GM04503 (cell line): Measurements from ENCODE around the gene ADORA2A.

Source experiments
- DNase-seq: peaks from one replicate; pipeline ENCODE4 v3.0.0-alpha.2; 2012; ENCODE audit warnings: low read depth

Gene ADORA2A

GRCh38 chr22:24453853-24454252 lies 26.5 kb downstream of the ADORA2A start:
- no peak for DNase-seq

GRCh38 chr22:24455039-24455438 lies 27.6 kb downstream of the ADORA2A start:
- no peak for DNase-seq

GRCh38 chr22:24455751-24456426 lies 28.5 kb downstream of the ADORA2A start:
- DNase-seq, result no peak

- DNase-seq, result no peak
Measured at GRCh38 chr22:24457894-24458420, 30.6 kb downstream of the ADORA2A start.

GRCh38 chr22:24459911-24460310 lies 32.5 kb downstream of the ADORA2A start:
- DNase-seq, result no peak

- no peak for DNase-seq
Measured at GRCh38 chr22:24460418-24461089, 33.2 kb downstream of the ADORA2A start.

GRCh38 chr22:24463071-24463760 lies 35.8 kb downstream of the ADORA2A start:
- DNase-seq, result no peak

GRCh38 chr22:24465566-24465965 lies 38.2 kb downstream of the ADORA2A start:
- DNase-seq, result no peak

- no peak for DNase-seq
Measured at GRCh38 chr22:24465975-24466374, 38.6 kb downstream of the ADORA2A start.

GRCh38 chr22:24466716-24467328 lies 39.4 kb downstream of the ADORA2A start:
- no peak for DNase-seq

- no peak for DNase-seq
Measured at GRCh38 chr22:24467340-24467739, 39.9 kb downstream of the ADORA2A start.

- DNase-seq, result no peak
Measured at GRCh38 chr22:24471570-24471969, 44.2 kb downstream of the ADORA2A start.

- no peak for DNase-seq
Measured at GRCh38 chr22:24473284-24473683, 45.9 kb downstream of the ADORA2A start.

GRCh38 chr22:24474221-24474620 lies 46.8 kb downstream of the ADORA2A start:
- DNase-seq, result peak; percentile 83

GRCh38 chr22:24474649-24475255 lies 47.4 kb downstream of the ADORA2A start:
- no peak for DNase-seq

GRCh38 chr22:24481641-24482040 lies 54.2 kb downstream of the ADORA2A start:
- no peak for DNase-seq

- peak; percentile 76 for DNase-seq
Measured at GRCh38 chr22:24482575-24482974, 55.2 kb downstream of the ADORA2A start.

- DNase-seq, result no peak
Measured at GRCh38 chr22:24482998-24483397, 55.6 kb downstream of the ADORA2A start.

- DNase-seq, result no peak
Measured at GRCh38 chr22:24483976-24484545, 56.7 kb downstream of the ADORA2A start.

GRCh38 chr22:24485170-24485569 lies 57.8 kb downstream of the ADORA2A start:
- DNase-seq, result no peak

- DNase-seq, result no peak
Measured at GRCh38 chr22:24485608-24486007, 58.2 kb downstream of the ADORA2A start.

- peak; percentile 68 for DNase-seq
Measured at GRCh38 chr22:24486501-24486921, 59.1 kb downstream of the ADORA2A start.
